Astrocyte of the cerebellum (primary cell): Measurements from ENCODE around the gene WWOX.

ENCODE experiments used
- DNase-seq: peaks from one replicate; pipeline ENCODE4 v3.0.0-alpha.2; 2011; ENCODE audit warnings: low read depth
- H3K4me3 ChIP-seq: 2 replicates; pipeline ENCODE4 v1.5.1; 2011; ENCODE audit warnings: mild to moderate bottlenecking, low read depth, low read length, moderate library complexity
- CTCF ChIP-seq: IDR thresholded peaks from 2 replicates; pipeline ENCODE4 v1.5.1; 2012; ENCODE audit warnings: low read length, low read depth, moderate library complexity, mild to moderate bottlenecking; ENCODE audit errors: missing control alignments
- in situ Hi-C: cut with HindIII; loops from 2 replicates; pipeline ENCODE4 v1.10.0; 2017; ENCODE audit warnings: low sequenced_read_pairs

Gene WWOX

GRCh38 chr16:78396046-78396445 lies 296.6 kb downstream of the WWOX start:
- TF ChIP-seq CTCF = no peak
- DNase-seq = no peak
- H3K4me3 ChIP-seq = no peak overlapping the region
- in situ Hi-C loops = no loop called here

GRCh38 chr16:78396673-78397072 lies 297.2 kb downstream of the WWOX start:
- DNase-seq = no peak
- H3K4me3 ChIP-seq = no peak overlapping the region
- TF ChIP-seq CTCF = no peak
- in situ Hi-C loops = no loop called here

GRCh38 chr16:78399384-78399783 lies 299.9 kb downstream of the WWOX start:
- in situ Hi-C loops = no loop called here
- DNase-seq = no peak

GRCh38 chr16:78402833-78403232 lies 303.4 kb downstream of the WWOX start:
- in situ Hi-C loops = no loop called here
- no peak for TF ChIP-seq CTCF
- H3K4me3 ChIP-seq = no peak overlapping the region
- no peak for DNase-seq

More at GRCh38 chr16:78399384-78399783, 299.9 kb downstream of the WWOX start:
- no peak for TF ChIP-seq CTCF
- no peak overlapping the region for H3K4me3 ChIP-seq

- in situ Hi-C loops = no loop called here
- DNase-seq = no peak
These were observed 305.6 kb downstream of the WWOX start for GRCh38 chr16:78405040-78405439.

GRCh38 chr16:78405833-78406232 lies 306.4 kb downstream of the WWOX start:
- in situ Hi-C loops = no loop called here
- DNase-seq = no peak
- no peak for TF ChIP-seq CTCF
- H3K4me3 ChIP-seq = no peak overlapping the region

More at GRCh38 chr16:78405040-78405439, 305.6 kb downstream of the WWOX start:
- TF ChIP-seq CTCF = no peak
- no peak overlapping the region for H3K4me3 ChIP-seq

- TF ChIP-seq CTCF = no peak
- H3K4me3 ChIP-seq = no peak overlapping the region
- in situ Hi-C loops = no loop called here
- peak; percentile 1 for DNase-seq
These were observed 307.7 kb downstream of the WWOX start for GRCh38 chr16:78407191-78407590.
